ENCODE results near the gene C2orf68.
A peak's percentile ranks its signal among the peaks of the same experiment; 100 is the strongest.
"Not testable (repeated sequence)": the region's sequence is repeated elsewhere in the genome, so short reads cannot be mapped to it uniquely, and the experiment has no call there.

C2orf68 gene, protein sequence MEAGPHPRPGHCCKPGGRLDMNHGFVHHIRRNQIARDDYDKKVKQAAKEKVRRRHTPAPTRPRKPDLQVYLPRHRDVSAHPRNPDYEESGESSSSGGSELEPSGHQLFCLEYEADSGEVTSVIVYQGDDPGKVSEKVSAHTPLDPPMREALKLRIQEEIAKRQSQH

DNA sequence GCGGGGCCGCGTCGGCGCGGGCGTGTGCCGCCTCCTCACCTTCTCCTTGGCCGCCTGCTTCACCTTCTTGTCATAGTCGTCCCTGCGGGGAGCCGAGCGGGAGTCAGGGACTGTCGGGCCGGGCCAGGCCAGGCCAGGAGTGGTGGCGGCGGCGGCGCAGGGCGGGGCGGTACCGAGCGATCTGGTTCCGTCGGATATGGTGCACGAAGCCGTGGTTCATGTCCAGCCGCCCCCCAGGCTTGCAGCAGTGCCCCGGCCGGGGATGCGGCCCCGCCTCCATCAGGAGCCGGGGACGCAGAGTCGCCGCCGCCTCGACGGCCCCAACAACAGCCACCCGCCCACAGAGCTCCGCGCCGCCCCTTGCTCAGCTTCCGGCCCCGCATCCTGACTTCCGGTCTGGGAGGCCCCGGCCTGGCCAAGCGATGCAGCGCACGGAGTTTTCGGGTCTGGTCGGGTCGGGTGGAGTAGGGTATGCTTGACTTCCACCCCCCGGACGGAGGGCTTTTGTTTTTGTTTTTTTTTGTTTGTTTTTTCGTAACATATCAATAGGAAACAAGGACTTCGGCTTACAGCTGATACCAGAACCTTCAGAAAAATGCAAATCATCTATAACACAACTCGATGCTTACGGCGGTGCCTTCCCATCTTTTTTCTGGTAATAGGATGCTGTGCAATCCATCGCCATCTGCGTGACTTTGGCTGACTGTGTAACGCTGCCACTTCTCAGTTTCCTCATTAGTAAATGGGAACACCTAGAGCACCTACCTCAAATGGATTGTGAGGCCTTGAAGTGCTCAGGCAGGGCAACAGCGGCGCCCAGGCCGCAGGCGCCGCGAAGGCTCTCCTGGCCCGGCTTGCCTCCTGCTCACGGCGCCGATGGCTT lies at the start of gene C2orf68:
Gene C2orf68, minus strand, starts transcription at position 362 of the 883 bp plus-strand sequence. Its CDS starts 82 bp downstream, at position 280.
- H3K4me3 Mint-ChIP-seq = peak within 1 kb of the TSS; percentile 96

DNA sequence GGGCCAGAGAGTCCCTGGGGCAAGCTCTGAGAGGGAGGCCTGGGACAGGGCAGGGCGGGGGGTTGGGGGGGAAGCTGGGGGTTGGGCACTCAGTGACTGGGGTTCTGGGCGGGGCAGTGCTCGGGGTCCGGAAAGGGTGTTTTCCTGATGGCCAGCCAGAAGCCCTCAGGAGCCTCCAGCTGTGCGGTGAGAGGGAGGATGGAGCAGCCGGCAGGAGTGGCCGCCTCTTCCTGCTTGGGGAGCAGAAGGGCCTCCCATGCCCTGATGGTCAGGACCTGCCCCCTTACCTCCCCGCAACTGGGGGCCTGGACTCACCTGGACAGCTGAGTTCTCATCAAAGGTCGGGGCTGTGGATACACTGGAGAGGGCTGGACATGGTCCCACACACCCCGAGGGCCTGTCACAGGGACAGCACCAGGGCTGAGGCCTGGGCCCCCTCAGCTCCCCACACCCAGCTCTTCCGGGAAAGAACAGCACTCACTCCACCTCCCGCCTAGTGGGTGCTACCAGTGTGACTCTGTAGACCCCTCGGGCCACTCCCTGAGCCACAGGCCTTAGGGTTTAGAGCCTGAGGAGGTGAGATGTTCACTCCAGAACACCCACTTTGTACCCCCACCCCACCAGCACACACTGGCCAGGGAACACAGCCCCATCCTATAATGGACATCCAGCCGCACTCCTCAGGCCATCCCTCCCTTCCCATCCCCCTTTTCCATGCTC lies 49.4 kb upstream of the C2orf68 start:
- no peak overlapping the region for H3K27ac Mint-ChIP-seq (ENCODE audit: low read depth)
- ATAC-seq (replicated peaks; ENCODE audit: extremely low read depth, poor library complexity, severe bottlenecking) = no peak
- no peak overlapping the region for H3K4me3 Mint-ChIP-seq
- H3K36me3 Mint-ChIP-seq (ENCODE audit: insufficient read depth) = peaks cover 2% of the 10 kb centered on the region
- DNase-seq (ENCODE audit: low spot score in 2 of 2) = no peak
- H3K9me3 Mint-ChIP-seq = no peaks in the 10 kb centered on the region
- H3K27me3 Mint-ChIP-seq = no peaks in the 10 kb centered on the region
- no peaks in the 10 kb centered on the region for H3K4me1 Mint-ChIP-seq

More for the DNA sequence above, at the start of gene C2orf68:
- Mint-ChIP-seq H3K36me3 (ENCODE audit: insufficient read depth) (peaks cover 27% of the 10 kb centered on the region), H3K27ac (ENCODE audit: low read depth) (peak within 1 kb of the TSS; percentile 45), H3K27me3 (no peaks in the 10 kb centered on the region), H3K4me1 (peaks cover 27% of the 10 kb centered on the region), H3K9me3 (no peaks in the 10 kb centered on the region)
- peak; percentile 62 to 69 for DNase-seq (ENCODE audit: low spot score in 2 of 2)
- ATAC-seq (replicated peaks; ENCODE audit: extremely low read depth, poor library complexity, severe bottlenecking) = peak; percentile 62

DNA sequence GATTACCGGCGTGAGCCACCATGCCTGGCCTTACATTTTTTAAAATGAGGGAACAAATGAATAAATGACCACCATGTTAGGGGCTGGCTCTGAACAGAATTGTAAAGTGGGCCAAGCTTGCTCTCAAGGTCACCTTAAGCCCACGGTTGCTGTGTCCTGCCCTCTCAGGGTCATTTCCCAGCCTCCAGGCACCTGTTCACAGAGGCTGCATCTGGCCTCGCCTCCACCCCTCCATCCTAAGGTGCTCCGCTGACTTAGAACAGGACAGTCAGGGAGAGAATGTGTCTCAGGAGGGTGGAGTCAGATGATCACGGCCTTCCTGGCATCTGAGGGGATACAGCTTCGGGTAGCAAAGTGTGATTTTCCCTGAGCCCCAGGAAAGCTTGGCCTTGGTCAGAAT lies 48.9 kb upstream of the C2orf68 start:
- no peak overlapping the region for H3K27ac Mint-ChIP-seq (ENCODE audit: low read depth)
- no peak for DNase-seq (ENCODE audit: low spot score in 2 of 2)
- no peaks in the 10 kb centered on the region for H3K4me1 Mint-ChIP-seq
- H3K27me3 Mint-ChIP-seq = no peaks in the 10 kb centered on the region
- no peak for ATAC-seq (replicated peaks; ENCODE audit: extremely low read depth, poor library complexity, severe bottlenecking)
- peaks cover 4% of the 10 kb centered on the region for H3K36me3 Mint-ChIP-seq (ENCODE audit: insufficient read depth)
- no peak overlapping the region for H3K4me3 Mint-ChIP-seq
- H3K9me3 Mint-ChIP-seq = no peaks in the 10 kb centered on the region

DNA sequence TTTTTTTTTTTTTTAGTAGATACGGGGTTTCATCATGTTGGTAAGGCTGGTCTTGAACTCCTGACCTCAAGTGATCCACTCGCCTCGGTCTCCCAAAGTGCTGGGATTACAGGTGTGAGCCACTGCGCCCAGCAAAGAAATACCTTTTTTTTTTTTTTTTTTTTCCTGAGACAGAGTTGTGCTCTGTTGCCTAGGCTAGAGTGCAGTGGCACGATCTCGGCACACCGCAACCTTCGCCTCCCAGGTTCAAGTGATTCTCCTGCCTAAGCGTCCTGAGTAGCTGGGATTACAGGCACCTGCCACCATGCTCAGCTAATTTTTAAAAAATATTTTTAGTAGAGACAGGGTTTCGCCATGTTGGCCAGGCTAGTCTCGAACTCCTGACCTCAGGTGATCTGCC lies 48.4 kb upstream of the C2orf68 start:
- not testable (repeated sequence) for ATAC-seq (replicated peaks; ENCODE audit: extremely low read depth, poor library complexity, severe bottlenecking); H3K4me1 Mint-ChIP-seq; H3K27me3 Mint-ChIP-seq; DNase-seq (ENCODE audit: low spot score in 2 of 2); H3K4me3 Mint-ChIP-seq; H3K27ac Mint-ChIP-seq (ENCODE audit: low read depth); H3K9me3 Mint-ChIP-seq; H3K36me3 Mint-ChIP-seq (ENCODE audit: insufficient read depth)

DNA sequence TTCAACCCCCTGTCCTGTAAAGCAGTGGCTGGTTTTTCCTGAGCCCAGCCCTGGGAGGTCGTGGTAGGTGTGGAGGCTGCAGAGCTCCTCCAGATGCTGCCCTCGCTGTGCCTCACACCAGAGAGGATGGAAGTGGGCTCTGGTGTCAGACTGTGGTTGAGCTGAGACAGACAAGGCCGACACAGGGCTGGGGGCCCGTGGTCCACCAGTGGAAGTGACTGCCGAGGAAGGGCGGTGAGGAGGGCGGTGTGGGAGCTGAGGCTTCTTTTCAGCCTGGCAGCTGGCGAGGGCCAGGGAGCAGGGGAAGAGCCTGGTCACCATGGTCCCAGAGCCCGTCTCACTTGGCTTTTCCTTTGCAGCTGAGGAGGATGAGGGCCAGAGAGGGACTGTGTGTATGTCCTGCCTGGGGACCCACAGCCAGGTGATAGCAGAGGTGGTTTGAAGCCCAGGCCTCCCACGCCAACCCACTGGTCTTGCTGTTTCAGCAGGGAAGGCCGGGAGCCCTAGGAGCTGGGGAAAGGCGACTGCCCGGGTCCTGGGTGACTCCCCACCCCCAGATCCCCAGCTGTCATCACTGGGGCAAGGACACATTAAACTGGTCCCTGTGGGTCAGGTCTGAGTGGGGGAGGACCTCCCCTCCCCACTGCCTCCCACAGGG lies 47.6 kb upstream of the C2orf68 start:
- Mint-ChIP-seq H3K27ac (ENCODE audit: low read depth) (no peak overlapping the region), H3K36me3 (ENCODE audit: insufficient read depth) (peaks cover 6% of the 10 kb centered on the region), H3K4me3 (no peak overlapping the region), H3K4me1 (no peaks in the 10 kb centered on the region), H3K9me3 (no peaks in the 10 kb centered on the region), H3K27me3 (no peaks in the 10 kb centered on the region)
- ATAC-seq (replicated peaks; ENCODE audit: extremely low read depth, poor library complexity, severe bottlenecking) (peak; percentile 32), DNase-seq (ENCODE audit: low spot score in 2 of 2) (no peak)

DNA sequence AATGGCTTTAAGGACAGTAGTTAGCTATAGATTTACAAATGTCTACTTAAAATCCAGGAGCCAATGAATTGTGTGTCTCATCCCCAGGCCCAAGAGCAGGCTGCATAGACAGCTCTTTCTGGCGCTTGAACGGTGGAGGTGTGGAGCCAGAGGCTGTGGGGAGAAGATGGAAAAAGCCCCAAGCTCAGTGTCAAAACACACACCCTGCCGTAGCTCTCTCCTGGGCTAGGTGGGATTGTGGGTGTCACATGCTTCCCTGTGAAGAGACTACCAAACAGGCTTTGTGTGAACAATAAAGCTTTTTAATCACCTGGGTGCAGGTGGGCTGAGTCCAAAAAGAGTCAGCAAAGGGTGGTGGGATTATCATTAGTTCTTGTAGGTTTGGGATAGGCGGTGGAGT lies 45.5 kb upstream of the C2orf68 start:
- not testable (repeated sequence) for DNase-seq (ENCODE audit: low spot score in 2 of 2); H3K27ac Mint-ChIP-seq (ENCODE audit: low read depth); H3K4me1 Mint-ChIP-seq; H3K9me3 Mint-ChIP-seq; H3K27me3 Mint-ChIP-seq; ATAC-seq (replicated peaks; ENCODE audit: extremely low read depth, poor library complexity, severe bottlenecking); H3K4me3 Mint-ChIP-seq
- H3K36me3 Mint-ChIP-seq (ENCODE audit: insufficient read depth) = peaks cover 11% of the 10 kb centered on the region

DNA sequence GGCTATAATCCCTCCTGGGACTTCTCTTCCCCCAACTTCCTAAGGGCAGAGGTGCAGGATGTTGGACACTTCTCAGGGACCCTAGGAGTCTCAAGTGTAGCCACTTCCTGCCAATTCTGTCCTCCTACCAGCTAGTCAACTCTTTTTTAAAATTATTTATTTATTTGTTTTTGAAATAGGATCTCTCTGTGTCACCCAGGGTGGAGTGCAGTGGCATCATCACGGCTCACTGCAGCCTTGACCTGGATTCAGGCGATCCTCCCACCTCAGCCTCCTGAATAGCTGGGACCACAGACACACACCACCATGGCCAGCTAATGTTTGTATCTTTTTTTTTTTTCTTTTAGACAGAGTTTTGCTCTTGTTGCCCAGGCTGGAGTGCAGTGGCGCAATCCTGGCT lies 44.6 kb upstream of the C2orf68 start:
- DNase-seq (ENCODE audit: low spot score in 2 of 2) = no peak
- no peak overlapping the region for H3K4me3 Mint-ChIP-seq
- peaks cover 19% of the 10 kb centered on the region for H3K36me3 Mint-ChIP-seq (ENCODE audit: insufficient read depth)
- no peaks in the 10 kb centered on the region for H3K9me3 Mint-ChIP-seq
- ATAC-seq (replicated peaks; ENCODE audit: extremely low read depth, poor library complexity, severe bottlenecking) = no peak
- H3K4me1 Mint-ChIP-seq = no peaks in the 10 kb centered on the region
- H3K27me3 Mint-ChIP-seq = no peaks in the 10 kb centered on the region
- peak overlapping the region; percentile 89 for H3K27ac Mint-ChIP-seq (ENCODE audit: low read depth)

DNA sequence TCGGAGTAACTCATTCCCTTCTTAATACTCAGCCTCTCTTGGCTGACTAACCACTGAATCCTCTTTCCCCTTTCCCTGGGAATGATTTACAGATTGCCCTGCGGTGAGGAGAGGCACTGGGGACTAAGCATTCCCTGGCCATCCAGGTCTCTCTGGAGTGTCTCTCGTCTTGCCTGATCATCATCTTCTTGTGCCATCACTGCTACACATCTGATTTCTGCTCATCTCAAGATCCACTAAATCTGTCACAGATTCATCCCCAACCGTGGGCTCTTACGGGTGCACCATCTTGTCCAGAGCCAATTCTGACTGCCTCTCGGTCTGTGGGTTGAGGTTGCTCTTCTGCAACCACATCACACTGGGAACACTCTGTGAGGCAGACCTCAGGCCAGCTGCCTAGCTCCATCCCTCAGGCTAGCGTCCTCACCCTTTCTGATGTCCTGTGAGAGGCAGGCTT lies 44.1 kb upstream of the C2orf68 start:
- no peaks in the 10 kb centered on the region for H3K4me1 Mint-ChIP-seq
- no peak overlapping the region for H3K27ac Mint-ChIP-seq (ENCODE audit: low read depth)
- peaks cover 21% of the 10 kb centered on the region for H3K36me3 Mint-ChIP-seq (ENCODE audit: insufficient read depth)
- ATAC-seq (replicated peaks; ENCODE audit: extremely low read depth, poor library complexity, severe bottlenecking) (no peak), DNase-seq (ENCODE audit: low spot score in 2 of 2) (no peak)
- H3K4me3 Mint-ChIP-seq = no peak overlapping the region
- no peaks in the 10 kb centered on the region for H3K9me3 Mint-ChIP-seq
- no peaks in the 10 kb centered on the region for H3K27me3 Mint-ChIP-seq

DNA sequence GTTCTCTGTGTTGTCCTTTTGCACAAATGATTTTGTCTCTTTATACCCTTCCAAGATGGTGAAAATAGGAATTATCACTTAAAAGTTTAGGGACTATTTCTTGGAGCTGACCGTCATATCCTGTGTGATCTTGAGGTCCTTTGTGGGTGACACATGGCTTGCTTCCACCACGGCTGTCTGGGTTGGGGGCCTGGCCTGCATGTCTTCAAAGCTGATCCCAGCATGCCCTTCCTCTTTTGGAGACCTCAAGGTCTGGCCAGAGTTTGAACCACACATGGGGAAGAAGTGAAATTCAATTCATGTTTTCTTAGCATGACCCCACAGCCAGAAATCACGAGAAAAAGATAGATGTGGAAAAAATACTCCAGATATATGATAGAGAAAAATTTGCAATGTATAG lies 42.1 kb upstream of the C2orf68 start:
- no peak overlapping the region for H3K27ac Mint-ChIP-seq (ENCODE audit: low read depth)
- no peaks in the 10 kb centered on the region for H3K27me3 Mint-ChIP-seq
- no peak overlapping the region for H3K4me3 Mint-ChIP-seq
- H3K4me1 Mint-ChIP-seq = no peaks in the 10 kb centered on the region
- no peak for DNase-seq (ENCODE audit: low spot score in 2 of 2)
- no peak for ATAC-seq (replicated peaks; ENCODE audit: extremely low read depth, poor library complexity, severe bottlenecking)
- H3K9me3 Mint-ChIP-seq = no peaks in the 10 kb centered on the region
- H3K36me3 Mint-ChIP-seq (ENCODE audit: insufficient read depth) = peaks cover 36% of the 10 kb centered on the region

DNA sequence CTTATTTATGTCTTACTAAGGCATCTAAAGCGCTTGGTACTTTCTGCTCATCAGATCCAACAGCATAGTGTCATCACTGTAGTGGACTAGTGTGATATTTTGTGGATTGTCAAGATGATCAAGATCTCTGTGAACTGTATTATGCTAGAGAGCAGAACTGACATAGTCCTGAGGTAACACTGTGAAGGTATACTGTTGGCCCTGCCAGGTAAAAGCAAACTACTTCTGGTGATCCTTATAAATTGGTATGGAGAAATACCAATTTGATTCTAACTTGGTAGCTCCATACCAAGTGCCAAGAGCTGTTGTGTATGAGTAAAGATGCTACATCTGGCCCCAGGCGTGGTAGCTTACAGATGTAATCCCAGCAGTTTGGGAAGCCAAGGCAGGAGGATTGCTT lies 40.2 kb upstream of the C2orf68 start:
- ATAC-seq (replicated peaks; ENCODE audit: extremely low read depth, poor library complexity, severe bottlenecking) (no peak), DNase-seq (ENCODE audit: low spot score in 2 of 2) (no peak)
- Mint-ChIP-seq H3K4me1 (no peaks in the 10 kb centered on the region), H3K4me3 (no peak overlapping the region), H3K36me3 (ENCODE audit: insufficient read depth) (peaks cover 48% of the 10 kb centered on the region), H3K27me3 (no peaks in the 10 kb centered on the region), H3K27ac (ENCODE audit: low read depth) (no peak overlapping the region), H3K9me3 (no peaks in the 10 kb centered on the region)

DNA sequence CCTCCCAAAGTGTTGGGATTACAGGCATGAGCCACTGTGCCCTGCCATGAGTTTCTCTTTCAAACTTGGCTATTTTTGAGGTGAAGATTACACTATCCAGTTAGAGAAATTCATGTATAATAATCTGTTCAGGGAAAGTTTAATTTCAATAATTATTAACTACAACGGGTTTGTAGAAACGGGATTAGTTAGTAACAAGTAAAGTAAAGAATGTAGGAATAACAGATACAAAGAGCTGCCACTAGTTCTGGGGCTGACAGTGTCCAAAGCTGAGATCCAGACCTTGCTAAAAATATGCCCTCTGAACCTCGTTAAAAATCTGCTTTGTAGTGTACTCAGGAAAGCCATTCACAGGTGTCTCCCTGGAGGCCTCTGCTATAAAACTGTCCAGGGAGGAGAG lies 39.2 kb upstream of the C2orf68 start:
- no peak overlapping the region for H3K4me3 Mint-ChIP-seq
- no peaks in the 10 kb centered on the region for H3K27me3 Mint-ChIP-seq
- no peak overlapping the region for H3K27ac Mint-ChIP-seq (ENCODE audit: low read depth)
- no peak for DNase-seq (ENCODE audit: low spot score in 2 of 2)
- no peaks in the 10 kb centered on the region for H3K9me3 Mint-ChIP-seq
- ATAC-seq (replicated peaks; ENCODE audit: extremely low read depth, poor library complexity, severe bottlenecking) = no peak
- H3K4me1 Mint-ChIP-seq = no peaks in the 10 kb centered on the region
- peaks cover 57% of the 10 kb centered on the region for H3K36me3 Mint-ChIP-seq (ENCODE audit: insufficient read depth)

DNA sequence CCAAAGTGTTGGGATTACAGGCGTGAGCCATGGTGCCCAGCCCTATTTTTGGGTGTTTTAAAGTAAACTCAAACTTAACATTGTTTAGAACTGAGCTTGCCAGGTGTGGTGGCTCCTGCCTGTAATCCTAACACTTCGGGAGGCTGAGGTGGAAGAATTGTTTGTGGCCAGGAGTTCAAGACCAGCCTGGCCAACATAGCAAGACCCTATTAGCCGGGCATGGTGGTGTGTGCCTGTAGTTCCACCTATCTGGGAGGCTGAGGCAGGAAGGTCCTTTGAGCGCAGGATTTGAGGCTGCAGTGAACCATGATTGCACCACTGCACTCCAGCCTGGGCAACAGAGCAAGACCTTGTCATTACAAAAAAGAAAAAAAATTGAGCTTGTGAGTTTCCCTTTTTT lies 38.6 kb upstream of the C2orf68 start:
- ATAC-seq (replicated peaks; ENCODE audit: extremely low read depth, poor library complexity, severe bottlenecking) (no peak), DNase-seq (ENCODE audit: low spot score in 2 of 2) (no peak)
- Mint-ChIP-seq H3K9me3 (no peaks in the 10 kb centered on the region), H3K4me1 (no peaks in the 10 kb centered on the region), H3K27ac (ENCODE audit: low read depth) (no peak overlapping the region), H3K4me3 (no peak overlapping the region), H3K27me3 (no peaks in the 10 kb centered on the region), H3K36me3 (ENCODE audit: insufficient read depth) (peaks cover 62% of the 10 kb centered on the region)
